ENCODE measurements around the gene PLAA.

PLAA gene

DNA sequence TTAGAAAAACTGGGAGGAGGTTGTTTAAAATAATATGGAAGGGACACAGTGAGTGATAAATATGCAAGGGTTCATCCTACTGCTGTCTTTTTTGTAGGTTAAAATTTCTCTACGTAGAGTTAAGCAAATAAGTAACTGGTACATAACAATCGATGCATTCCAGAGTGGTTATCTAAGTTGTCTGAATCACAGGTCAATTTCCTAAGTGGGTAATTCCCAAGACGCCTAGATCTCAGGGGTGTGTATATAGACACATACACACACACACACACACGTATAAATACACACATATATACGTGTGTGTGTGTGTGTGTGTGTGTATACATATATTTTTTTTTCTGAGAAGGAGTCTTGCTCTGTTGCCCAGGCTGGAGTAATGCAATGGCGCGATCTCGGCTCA lies 76.8 kb downstream of the PLAA start:
- TF ChIP-seq, protein P1, sequence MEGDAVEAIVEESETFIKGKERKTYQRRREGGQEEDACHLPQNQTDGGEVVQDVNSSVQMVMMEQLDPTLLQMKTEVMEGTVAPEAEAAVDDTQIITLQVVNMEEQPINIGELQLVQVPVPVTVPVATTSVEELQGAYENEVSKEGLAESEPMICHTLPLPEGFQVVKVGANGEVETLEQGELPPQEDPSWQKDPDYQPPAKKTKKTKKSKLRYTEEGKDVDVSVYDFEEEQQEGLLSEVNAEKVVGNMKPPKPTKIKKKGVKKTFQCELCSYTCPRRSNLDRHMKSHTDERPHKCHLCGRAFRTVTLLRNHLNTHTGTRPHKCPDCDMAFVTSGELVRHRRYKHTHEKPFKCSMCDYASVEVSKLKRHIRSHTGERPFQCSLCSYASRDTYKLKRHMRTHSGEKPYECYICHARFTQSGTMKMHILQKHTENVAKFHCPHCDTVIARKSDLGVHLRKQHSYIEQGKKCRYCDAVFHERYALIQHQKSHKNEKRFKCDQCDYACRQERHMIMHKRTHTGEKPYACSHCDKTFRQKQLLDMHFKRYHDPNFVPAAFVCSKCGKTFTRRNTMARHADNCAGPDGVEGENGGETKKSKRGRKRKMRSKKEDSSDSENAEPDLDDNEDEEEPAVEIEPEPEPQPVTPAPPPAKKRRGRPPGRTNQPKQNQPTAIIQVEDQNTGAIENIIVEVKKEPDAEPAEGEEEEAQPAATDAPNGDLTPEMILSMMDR (IDR thresholded peaks at IDR 0.05; ENCODE audit: borderline replicate concordance, insufficient read depth, low read depth, low read length) = no peak
- H3K4me3 ChIP-seq (ENCODE audit: low read depth, low read length) = no peak overlapping the region

DNA sequence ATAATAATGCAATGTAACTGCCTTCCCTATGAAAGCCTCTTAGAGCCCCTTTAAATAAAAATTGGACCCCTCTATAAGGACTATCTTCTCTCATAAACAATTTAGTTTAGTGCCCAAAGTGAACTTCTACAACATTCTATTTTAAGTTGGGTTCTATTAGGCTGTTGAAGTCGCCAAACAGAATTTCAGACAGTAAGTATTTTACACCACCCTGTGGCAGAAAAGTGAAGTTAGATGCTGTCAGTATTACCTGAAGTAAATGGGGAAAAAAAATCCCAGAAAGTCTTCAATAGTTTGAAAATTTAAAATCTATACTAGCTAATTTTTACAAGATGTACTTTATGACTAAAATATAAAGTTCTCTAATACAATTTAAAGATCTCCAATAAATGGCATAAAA lies 84.0 kb downstream of the PLAA start:
- TF ChIP-seq, protein P1 (IDR thresholded peaks at IDR 0.05; ENCODE audit: borderline replicate concordance, insufficient read depth, low read depth, low read length) = no peak
- H3K4me3 ChIP-seq (ENCODE audit: low read depth, low read length) = no peak overlapping the region

DNA sequence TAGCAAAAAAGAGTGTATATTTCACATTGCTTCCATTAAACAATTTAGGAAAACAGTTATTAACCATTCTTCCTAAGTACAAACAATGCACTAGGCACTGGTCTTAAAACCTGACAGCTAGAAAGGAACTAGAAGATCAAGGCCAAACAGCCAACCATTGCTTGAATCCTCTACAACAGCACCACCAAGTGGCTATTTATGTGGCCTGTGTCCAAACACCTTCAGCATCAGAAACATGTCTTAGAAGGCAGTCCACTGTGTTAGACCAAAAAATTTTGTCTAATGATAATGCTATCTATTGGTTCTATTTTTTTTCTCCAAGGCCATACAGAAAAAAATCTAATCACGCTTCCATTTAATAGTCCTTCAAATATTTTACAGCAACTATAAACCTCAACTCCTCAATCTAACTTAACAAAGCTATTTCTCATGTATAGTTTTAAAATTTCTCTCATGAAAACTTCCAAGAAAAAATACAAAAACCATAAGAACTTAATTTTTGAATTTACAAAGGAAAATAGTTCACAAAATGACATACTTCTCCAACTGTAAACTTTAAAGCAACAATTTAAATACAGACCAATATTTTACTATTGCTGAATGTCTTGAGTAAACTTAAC lies 90.5 kb downstream of the PLAA start:
- no peak overlapping the region for H3K4me3 ChIP-seq (ENCODE audit: low read depth, low read length)
- TF ChIP-seq, protein P1 (IDR thresholded peaks at IDR 0.05; ENCODE audit: borderline replicate concordance, insufficient read depth, low read depth, low read length) = peak; percentile 51; the same call in 1 of the 2 replicates

Data from GM12875 (cell line).